MM.1S (cell line): Measurements from ENCODE around the gene IFITM5.

ENCODE experiments used
- DNase-seq: peaks from one replicate; pipeline ENCODE4 v3.0.0-alpha.2; 2015
- H2AFZ ChIP-seq: fragments of 300-600 bp; sonication (generic); 2 replicates; pipeline ENCODE4 v1.6.0; 2016; ENCODE audit warnings: antibody characterized with exemption, low read length
- H3F3A ChIP-seq: fragments of 300-600 bp; sonication (generic); 2 replicates; pipeline ENCODE4 v1.6.1; 2016; ENCODE audit warnings: mild to moderate bottlenecking, antibody characterized with exemption, low read length, moderate library complexity, mixed read lengths; ENCODE audit not compliant: insufficient read depth
- H3K27ac ChIP-seq: fragments of 300-600 bp; sonication (generic); 2 replicates; pipeline ENCODE4 v1.5.1; 2016; ENCODE audit warnings: mild to moderate bottlenecking, low read length
- H3K27me3 ChIP-seq: fragments of 300-600 bp; sonication (generic); replicated peaks from 2 replicates; pipeline ENCODE4 v1.6.0; 2016; ENCODE audit warnings: low read length; ENCODE audit not compliant: insufficient read depth
- H3K36me3 ChIP-seq: fragments of 300-600 bp; sonication (generic); replicated peaks from 2 replicates; pipeline ENCODE4 v1.6.1; 2016; ENCODE audit warnings: mild to moderate bottlenecking, low read length, mixed read lengths; ENCODE audit not compliant: insufficient read depth
- H3K4me1 ChIP-seq: fragments of 300-600 bp; sonication (generic); 2 replicates; pipeline ENCODE4 v1.6.1; 2016; ENCODE audit warnings: low read length, mixed read lengths
- H3K4me2 ChIP-seq: fragments of 300-600 bp; sonication (generic); 2 replicates; pipeline ENCODE4 v1.6.0; 2016; ENCODE audit warnings: low read depth, low read length
- H3K4me3 ChIP-seq: fragments of 300-600 bp; sonication (generic); 2 replicates; pipeline ENCODE4 v1.5.1; 2016; ENCODE audit warnings: low read length, mixed read lengths
- H3K79me2 ChIP-seq: fragments of 300-600 bp; sonication (generic); 2 replicates; pipeline ENCODE4 v1.6.1; 2016; ENCODE audit warnings: mixed run types, low read length, mixed read lengths
- H3K9ac ChIP-seq: fragments of 300-600 bp; sonication (generic); 2 replicates; pipeline ENCODE4 v1.6.1; 2016; ENCODE audit warnings: low read length, mixed read lengths
- H3K9me2 ChIP-seq: fragments of 300-600 bp; sonication (generic); replicated peaks from 2 replicates; pipeline ENCODE4 v1.6.1; 2016; ENCODE audit warnings: mild to moderate bottlenecking, low read length, mixed read lengths; ENCODE audit not compliant: insufficient read depth
- H3K9me3 ChIP-seq: fragments of 300-600 bp; sonication (generic); replicated peaks from 2 replicates; pipeline ENCODE4 v1.6.1; 2016; ENCODE audit warnings: mild to moderate bottlenecking, low read length, mixed read lengths; ENCODE audit not compliant: insufficient read depth
- H4K20me1 ChIP-seq: fragments of 300-600 bp; sonication (generic); 2 replicates; pipeline ENCODE4 v1.6.1; 2016; ENCODE audit warnings: mild to moderate bottlenecking, low read length, moderate library complexity, mixed read lengths; ENCODE audit not compliant: insufficient read depth
- CTCF ChIP-seq: fragments of 300-600 bp; sonication (generic); IDR thresholded peaks from 2 replicates; pipeline ENCODE4 v1.5.1; 2016; ENCODE audit warnings: antibody characterized with exemption, low read length, mixed read lengths
- EZH2 ChIP-seq: fragments of 300-600 bp; sonication (generic); optimal IDR thresholded peaks from 2 replicates; pipeline ENCODE3; 2017; ENCODE audit warnings: low read depth, mild to moderate bottlenecking, antibody characterized with exemption, low read length, mixed read lengths
- EZH2phosphoT487 ChIP-seq: fragments of 300-600 bp; sonication (generic); IDR thresholded peaks from 2 replicates; pipeline ENCODE4 v1.6.1; 2018; ENCODE audit warnings: antibody characterized with exemption, low read length

The IFITM5 gene

GRCh38 chr11:299081-299891 is at the start of gene IFITM5:
TSS of gene IFITM5 (minus strand) at chr11:299526. CDS start at chr11:299490, 36 bp downstream.
- H3K9me3 ChIP-seq, result no peaks in the 10 kb centered on the region
- no peaks in the 10 kb centered on the region for H4K20me1 ChIP-seq
- H3K27me3 ChIP-seq, result peaks cover 52% of the 10 kb centered on the region
- H3K9me2 ChIP-seq, result no peaks in the 10 kb centered on the region
- no peak for TF ChIP-seq EZH2
- TF ChIP-seq CTCF, result no peak
- no peak for TF ChIP-seq EZH2phosphoT487
- H3K4me1 ChIP-seq, result no peaks in the 10 kb centered on the region
- no peak within 1 kb of the TSS for H3K27ac ChIP-seq
- H3K79me2 ChIP-seq, result no peaks in the 10 kb centered on the region
- DNase-seq, result no peak
- H3F3A ChIP-seq, result no peaks in the 10 kb centered on the region
- no peak within 1 kb of the TSS for H2AFZ ChIP-seq
- no peaks in the 10 kb centered on the region for H3K36me3 ChIP-seq
- no peak within 1 kb of the TSS for H3K4me3 ChIP-seq
- H3K4me2 ChIP-seq, result no peak within 1 kb of the TSS
- H3K9ac ChIP-seq, result no peak within 1 kb of the TSS

DNA sequence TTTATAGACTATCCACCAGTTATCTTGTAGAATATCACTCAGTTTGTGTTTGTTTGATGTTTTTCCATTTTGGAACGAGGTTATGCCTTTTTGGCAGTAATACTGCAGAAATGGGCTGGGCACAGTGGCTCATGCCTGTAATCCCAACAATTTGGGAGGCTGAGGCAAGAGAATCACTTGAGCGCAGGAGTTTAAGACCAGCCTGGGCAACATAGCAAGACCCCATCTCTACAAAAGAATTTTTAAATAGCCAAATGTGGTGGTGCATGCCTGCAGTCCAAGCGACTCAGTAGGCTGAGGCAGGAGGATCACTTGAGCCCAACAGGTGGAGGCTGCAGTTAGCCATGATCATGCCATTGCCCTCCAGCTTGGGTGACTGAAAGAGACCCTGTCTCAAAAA is 47.2 kb upstream of the IFITM5 start:
- H3K4me1 ChIP-seq, result peaks cover 17% of the 10 kb centered on the region
- no peaks in the 10 kb centered on the region for H3K9me3 ChIP-seq
- no peaks in the 10 kb centered on the region for H4K20me1 ChIP-seq
- TF ChIP-seq CTCF (no peak), EZH2phosphoT487 (no peak), EZH2 (no peak)
- no peak overlapping the region for H3K27ac ChIP-seq
- DNase-seq, result no peak
- no peak overlapping the region for H3K4me2 ChIP-seq
- H3K79me2 ChIP-seq, result no peaks in the 10 kb centered on the region
- peaks cover 75% of the 10 kb centered on the region for H3K27me3 ChIP-seq
- H3K36me3 ChIP-seq, result no peaks in the 10 kb centered on the region
- peaks cover 12% of the 10 kb centered on the region for H3F3A ChIP-seq
- no peak overlapping the region for H3K4me3 ChIP-seq
- H3K9ac ChIP-seq, result no peak overlapping the region
- H2AFZ ChIP-seq, result no peak overlapping the region
- H3K9me2 ChIP-seq, result no peaks in the 10 kb centered on the region

- no peak overlapping the region for H3K9ac ChIP-seq
- no peak overlapping the region for H3K27ac ChIP-seq
- no peaks in the 10 kb centered on the region for H3K36me3 ChIP-seq
- no peak for DNase-seq
- H2AFZ ChIP-seq, result no peak overlapping the region
- no peaks in the 10 kb centered on the region for H3F3A ChIP-seq
- no peak overlapping the region for H3K4me3 ChIP-seq
- peaks cover 85% of the 10 kb centered on the region for H3K27me3 ChIP-seq
- TF ChIP-seq EZH2 (no peak), EZH2phosphoT487 (no peak), CTCF (no peak)
- H3K9me2 ChIP-seq, result no peaks in the 10 kb centered on the region
- no peaks in the 10 kb centered on the region for H3K9me3 ChIP-seq
- H3K4me1 ChIP-seq, result peaks cover 1% of the 10 kb centered on the region
- no peaks in the 10 kb centered on the region for H3K79me2 ChIP-seq
- H4K20me1 ChIP-seq, result no peaks in the 10 kb centered on the region; the same call in 1 of the 2 replicates
- no peak overlapping the region for H3K4me2 ChIP-seq
Measured at GRCh38 chr11:344836-345578, 45.7 kb upstream of the IFITM5 start.
